ENCODE data around the gene COL4A2.

GRCh38 chr13:110466266-110466915 is 159.3 kb downstream of the COL4A2 start:
- no peak for TF ChIP-seq CTCF (IDR thresholded peaks at IDR 0.05; ENCODE audit: insufficient read depth, low read depth, low read length)
- TF ChIP-seq EZH2 (IDR thresholded peaks at IDR 0.05; ENCODE audit: insufficient read depth, low read length) = no peak

Measured in astrocyte (in vitro differentiated cells and primary cell).